H7 (cell line): Measurements from ENCODE around the gene SAMD13. TPM values are rescaled to one million over a fixed set of nuclear protein-coding genes. Genes with fewer than 3 reads are reported as not detected.
"Not testable (repeated sequence)": the region's sequence is repeated elsewhere in the genome, so short reads cannot be mapped to it uniquely, and the experiment has no call there.

Source experiments
- DNase-seq: peaks from one replicate; pipeline ENCODE4 v3.0.0; 2012
- H3K27me3 ChIP-seq: 2 replicates; pipeline ENCODE4 v1.6.0; 2011; ENCODE audit warnings: mild to moderate bottlenecking, low read length; ENCODE audit not compliant: control insufficient read depth, insufficient read depth
- H3K36me3 ChIP-seq: replicated peaks from 2 replicates; pipeline ENCODE4 v1.5.1; 2011; ENCODE audit warnings: low read length; ENCODE audit not compliant: control insufficient read depth, insufficient read depth
- H3K4me3 ChIP-seq: 2 replicates; pipeline ENCODE4 v1.5.1; 2011; ENCODE audit warnings: low read depth, mild to moderate bottlenecking, control low read depth, low read length, moderate library complexity; ENCODE audit not compliant: insufficient read depth
- total RNA-seq: library from RNA; depleted of rRNA; stranded (reverse); fragments of >200 nt; shearing (Covaris generic); gene quantifications from 2 replicates; pipeline ENCODE4 v1.2.3, GENCODE V29; 2014

The SAMD13 gene
- total RNA-seq, 1 experiment from 2014 or later: 2.1 TPM

DNA sequence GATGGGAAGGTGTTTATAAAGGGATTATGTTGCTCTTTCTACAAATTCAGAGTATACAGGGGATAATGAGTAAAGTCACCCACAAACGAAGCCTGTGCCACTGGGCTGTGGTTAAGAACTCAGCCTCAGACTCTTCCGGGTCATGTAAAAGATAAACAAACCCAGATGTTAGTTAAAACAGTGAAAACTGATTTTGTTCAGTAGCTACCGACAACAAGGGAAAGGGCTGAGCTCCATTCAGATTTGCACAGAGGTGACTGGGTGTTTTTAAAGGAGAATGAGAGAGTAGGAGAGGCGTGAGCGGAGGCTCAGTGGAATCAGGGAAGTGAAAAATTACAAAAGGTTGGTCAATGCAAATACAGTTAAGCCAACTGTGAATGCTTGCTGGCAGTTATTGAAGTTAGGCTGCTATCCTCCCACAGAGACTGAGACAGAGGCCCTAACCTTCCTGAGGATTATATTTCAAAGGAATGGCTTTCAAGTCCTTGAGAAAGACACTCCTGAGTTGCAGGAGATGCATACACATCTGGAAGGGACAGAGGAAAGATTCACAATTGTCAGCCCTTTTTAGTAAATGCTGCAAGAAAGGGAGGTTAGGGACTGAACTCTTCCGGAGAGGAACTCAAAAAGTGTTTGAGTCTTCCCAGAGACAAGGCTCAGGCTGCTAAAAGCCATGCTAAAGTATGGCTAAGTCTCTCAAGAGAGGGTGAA is 29.9 kb upstream of the SAMD13 start:
- no peaks in the 10 kb centered on the region for H3K36me3 ChIP-seq
- H3K27me3 ChIP-seq: no peaks in the 10 kb centered on the region
- H3K4me3 ChIP-seq: no peak overlapping the region
- DNase-seq: peak; percentile 25

DNA sequence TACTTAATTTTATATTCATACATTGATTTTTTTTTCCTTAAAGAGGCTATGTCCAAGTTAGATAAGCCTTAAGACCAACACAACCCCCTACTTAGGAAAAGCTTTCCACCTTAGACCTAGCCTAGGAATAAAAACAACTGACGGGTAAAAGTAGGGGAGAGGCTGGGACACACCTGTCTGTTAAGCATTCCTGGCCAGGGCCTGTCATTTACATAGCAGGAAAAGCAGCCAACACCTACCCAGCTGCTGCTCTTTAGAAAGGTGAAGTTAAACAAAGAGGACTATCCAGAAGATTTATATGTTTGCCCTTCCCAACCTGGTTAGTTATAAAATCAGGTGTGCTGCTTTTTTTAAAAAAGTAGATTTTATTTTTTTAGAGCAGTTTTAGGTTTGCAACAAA is 29.1 kb upstream of the SAMD13 start:
- DNase-seq: peak; percentile 52
- H3K27me3 ChIP-seq: no peaks in the 10 kb centered on the region
- no peak overlapping the region for H3K4me3 ChIP-seq
- H3K36me3 ChIP-seq: no peaks in the 10 kb centered on the region

DNA sequence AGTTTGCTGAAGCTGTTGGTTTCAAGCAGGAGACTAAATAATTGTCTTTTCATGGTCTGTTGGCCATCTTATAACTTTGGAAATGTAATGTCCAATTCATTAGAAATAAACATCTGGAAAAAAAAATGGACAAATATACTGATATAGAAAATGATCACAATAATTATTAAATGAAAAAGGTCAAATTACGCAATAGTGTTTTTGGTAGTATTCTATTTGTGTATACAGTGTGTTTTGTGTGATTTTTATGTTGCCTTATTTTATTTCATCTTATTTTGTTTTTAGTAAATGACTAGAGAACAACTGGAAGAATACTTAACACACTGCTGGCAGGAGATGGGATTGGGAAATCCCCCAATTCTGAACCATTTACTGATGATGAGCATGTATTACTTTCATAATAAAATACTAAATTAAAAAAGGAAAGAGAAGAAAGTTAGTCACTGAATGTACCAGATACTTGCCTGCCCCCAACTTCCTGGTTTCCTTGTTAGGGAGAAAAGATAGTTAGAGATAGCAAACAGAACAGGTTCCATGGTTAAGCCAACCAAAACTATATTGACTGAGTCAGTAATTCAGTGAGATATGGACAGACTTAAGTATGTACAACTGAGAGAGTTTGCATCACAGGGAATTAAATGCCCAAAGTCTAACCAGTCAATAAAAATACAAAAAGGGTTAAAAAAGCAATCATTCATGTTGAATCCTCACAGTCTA is 24.0 kb upstream of the SAMD13 start:
- Histone ChIP-seq H3K27me3 (no peaks in the 10 kb centered on the region), H3K36me3 (no peaks in the 10 kb centered on the region), H3K4me3 (no peak overlapping the region)
- DNase-seq: no peak

DNA sequence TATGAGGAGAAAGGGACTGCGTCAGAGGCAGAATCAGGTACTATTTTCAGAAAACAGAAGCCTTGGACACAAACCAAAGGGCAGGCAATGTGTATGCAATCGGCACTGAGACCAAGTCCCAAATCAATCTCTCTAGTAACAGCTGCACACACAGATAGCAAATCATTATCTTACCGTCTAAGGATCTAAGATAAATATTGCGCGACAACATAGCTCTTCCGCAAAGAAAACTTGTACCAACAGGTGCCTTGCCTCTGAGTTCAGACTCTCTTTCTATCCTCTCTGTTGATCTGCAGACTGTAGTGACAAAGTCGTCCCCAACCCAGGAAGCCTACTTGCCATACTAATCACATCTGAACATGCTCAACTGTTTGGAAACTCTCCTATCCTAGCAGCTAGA is 22.6 kb upstream of the SAMD13 start:
- no peaks in the 10 kb centered on the region for H3K27me3 ChIP-seq

DNA sequence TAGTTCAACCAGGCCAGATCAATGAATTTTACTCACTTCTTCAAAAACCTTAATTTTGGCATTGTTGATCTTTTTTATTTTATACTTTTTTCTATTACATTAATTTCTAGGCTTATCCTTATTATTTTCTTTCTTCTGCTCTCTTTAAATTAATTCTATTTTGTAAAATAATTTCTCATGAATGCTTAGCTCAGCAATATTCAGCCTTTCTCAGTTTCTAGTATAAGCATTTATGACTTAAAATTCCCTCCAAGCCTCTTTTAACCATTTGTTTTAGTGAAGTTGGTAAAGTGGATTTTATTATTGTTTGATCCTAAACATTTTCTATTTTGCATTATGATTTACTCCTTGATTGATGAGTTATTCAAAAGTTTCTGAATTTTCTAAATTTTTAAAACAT is 20.6 kb upstream of the SAMD13 start:
- no peaks in the 10 kb centered on the region for H3K27me3 ChIP-seq
- DNase-seq: no peak
- no peaks in the 10 kb centered on the region for H3K36me3 ChIP-seq
- no peak overlapping the region for H3K4me3 ChIP-seq

More for the DNA sequence above, 22.6 kb upstream of the SAMD13 start:
- Histone ChIP-seq H3K36me3 (no peaks in the 10 kb centered on the region), H3K4me3 (no peak overlapping the region)
- DNase-seq: no peak

DNA sequence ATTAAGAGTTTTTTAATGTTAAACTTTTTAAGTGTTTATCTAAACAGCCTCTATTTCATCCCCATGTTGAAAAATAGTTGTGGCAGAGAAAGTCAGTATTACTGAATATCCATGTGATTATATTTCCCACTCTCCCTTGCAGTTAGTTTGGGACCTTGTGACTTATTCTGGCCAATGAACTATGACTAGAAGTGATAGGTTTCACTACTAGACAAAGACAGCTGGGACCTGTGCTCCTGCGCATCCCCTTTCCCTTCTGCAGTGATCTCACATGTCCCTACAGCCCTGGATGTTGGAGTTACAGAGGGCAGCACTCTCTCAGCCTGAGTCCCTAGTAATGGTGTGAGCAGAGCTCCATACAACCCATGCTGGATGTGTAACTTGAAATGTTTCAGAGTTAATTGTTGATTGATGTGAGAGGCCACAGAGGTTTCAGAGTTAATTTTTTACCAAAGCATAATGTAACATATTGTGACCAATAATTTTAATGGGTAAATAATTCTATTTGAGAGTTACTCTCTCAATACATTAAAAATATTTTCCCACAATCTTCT is 18.7 kb upstream of the SAMD13 start:
- no peak overlapping the region for H3K4me3 ChIP-seq
- no peaks in the 10 kb centered on the region for H3K36me3 ChIP-seq
- DNase-seq: no peak
- H3K27me3 ChIP-seq: no peaks in the 10 kb centered on the region

DNA sequence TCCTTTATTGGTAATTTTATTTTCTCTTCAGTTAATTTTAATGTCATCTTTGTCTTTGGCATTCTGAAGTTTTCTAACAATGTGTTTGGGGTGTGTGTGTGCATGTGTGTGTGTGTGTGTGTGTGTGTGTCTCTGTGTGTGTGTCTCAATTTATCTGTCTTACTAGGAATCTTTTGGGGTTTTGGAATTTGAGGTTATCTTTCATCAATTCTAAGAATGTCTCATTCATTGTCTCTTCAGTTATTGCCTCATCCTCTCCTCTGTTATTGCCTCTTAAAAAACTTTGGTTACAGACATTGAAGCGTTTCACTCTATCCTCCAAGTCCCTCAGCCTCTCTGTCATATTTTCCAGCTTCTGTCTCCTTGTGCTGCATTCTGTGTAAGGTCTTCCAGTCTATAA is 18.1 kb upstream of the SAMD13 start:
- no peaks in the 10 kb centered on the region for H3K27me3 ChIP-seq
- DNase-seq: no peak
- no peak overlapping the region for H3K4me3 ChIP-seq
- no peaks in the 10 kb centered on the region for H3K36me3 ChIP-seq

DNA sequence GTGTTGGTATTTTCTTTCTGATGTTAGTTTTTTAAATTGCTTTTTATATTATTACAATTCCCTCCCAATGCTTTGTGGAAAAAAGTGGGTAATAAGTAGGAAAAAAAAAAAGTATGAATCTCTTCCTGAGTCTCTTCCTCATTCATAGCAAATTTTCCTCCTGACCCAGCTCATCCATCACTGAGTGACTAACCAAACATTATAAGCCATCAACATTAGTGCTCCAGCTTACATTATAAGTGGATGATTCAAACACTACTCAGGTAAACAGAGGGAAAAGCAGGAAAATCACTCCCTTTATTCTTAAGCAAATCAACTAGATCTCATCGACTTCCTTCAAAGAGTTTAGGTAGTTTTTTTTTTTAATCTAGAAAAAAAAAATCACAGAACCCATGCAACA is 15.4 kb upstream of the SAMD13 start:
- Histone ChIP-seq H3K4me3 (no peak overlapping the region), H3K36me3 (no peaks in the 10 kb centered on the region), H3K27me3 (no peaks in the 10 kb centered on the region)
- DNase-seq: no peak

DNA sequence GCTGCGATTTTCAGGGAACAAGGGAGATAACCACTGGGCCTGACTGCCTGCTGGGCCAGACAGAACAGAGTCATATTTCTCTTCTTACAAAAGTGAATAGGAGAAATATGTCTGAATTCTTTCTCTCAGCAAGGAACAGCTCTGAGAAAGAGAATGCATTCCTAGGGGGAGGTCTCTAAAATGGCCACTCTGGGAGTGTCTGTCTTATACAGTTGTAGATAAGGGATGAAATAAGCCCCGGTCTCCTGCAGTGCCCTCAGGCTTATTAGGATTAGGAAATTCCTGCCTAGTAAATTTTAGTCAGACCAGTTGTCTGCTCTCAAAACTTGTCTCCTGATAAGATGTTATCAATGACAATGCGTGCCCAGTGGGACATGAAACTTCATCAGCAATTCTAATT is 14.1 kb upstream of the SAMD13 start:
- not testable (repeated sequence) for H3K4me3 ChIP-seq, H3K27me3 ChIP-seq, H3K36me3 ChIP-seq, DNase-seq

DNA sequence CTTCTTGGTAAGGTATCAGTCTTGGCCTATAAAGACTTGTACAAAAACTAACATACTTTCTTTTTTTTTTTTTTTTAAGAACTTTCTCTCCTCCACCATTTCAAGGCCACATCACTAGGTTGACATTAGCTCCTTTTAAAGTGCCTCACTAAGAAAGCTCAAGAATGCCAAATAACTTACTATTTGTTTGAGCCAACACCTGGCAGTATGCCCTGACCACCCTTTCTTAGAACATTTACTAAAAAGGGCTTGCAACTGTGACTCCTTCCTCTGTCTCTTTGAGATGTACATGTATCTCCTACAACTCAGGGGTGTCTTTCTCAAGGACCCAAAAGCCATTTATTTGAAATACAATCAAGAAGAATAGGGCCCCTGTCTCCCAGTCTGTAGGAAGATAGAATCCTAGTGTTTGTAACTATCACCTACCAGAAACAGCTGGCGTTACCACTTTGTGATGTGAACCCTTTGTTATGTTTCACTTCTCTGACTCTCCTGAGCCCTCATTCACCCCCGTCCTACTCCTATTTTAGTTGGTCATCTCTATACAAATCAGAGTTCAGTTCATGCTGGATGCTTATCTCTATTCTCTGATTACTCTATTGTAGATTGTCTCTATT is 12.2 kb upstream of the SAMD13 start:
- no peaks in the 10 kb centered on the region for H3K36me3 ChIP-seq
- no peak for DNase-seq
- H3K4me3 ChIP-seq: no peak overlapping the region
- H3K27me3 ChIP-seq: no peaks in the 10 kb centered on the region

DNA sequence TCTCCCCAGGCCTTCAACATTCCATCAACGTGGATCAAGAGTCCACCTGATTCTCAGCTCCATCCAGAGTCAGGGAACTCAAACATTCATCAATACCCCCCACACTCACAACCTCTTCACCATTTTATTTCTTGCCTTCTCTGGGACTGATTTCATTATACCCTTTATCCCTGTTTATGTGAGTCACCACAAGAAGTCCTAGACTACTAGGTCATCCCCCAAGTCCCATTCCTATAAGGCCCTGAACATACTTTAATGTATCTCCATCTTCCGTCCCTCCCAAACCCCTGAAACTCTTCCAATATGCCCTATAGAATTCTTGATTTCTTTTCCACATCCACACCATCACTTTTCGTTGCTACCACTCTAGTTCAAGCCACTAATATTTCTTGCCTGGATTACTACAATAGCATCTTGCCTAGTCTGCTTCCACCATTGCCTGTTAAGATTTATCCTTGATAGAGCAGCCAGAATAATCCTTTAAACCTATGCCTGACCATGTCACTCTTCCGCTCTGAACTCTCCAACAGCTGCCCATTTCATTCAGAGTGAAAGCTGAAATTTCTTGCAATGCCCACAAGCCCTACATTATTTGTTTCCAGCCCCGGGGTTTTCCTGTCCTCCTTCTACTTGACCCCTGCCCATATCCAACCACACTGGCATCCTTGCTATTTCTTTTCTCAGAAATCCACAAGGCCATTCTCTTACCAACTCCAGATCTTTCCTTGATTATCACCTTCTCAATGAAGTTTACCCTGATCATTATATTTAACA is 9.4 kb upstream of the SAMD13 start:
- Histone ChIP-seq H3K4me3 (no peak overlapping the region), H3K36me3 (no peaks in the 10 kb centered on the region), H3K27me3 (no peaks in the 10 kb centered on the region)
- no peak for DNase-seq

DNA sequence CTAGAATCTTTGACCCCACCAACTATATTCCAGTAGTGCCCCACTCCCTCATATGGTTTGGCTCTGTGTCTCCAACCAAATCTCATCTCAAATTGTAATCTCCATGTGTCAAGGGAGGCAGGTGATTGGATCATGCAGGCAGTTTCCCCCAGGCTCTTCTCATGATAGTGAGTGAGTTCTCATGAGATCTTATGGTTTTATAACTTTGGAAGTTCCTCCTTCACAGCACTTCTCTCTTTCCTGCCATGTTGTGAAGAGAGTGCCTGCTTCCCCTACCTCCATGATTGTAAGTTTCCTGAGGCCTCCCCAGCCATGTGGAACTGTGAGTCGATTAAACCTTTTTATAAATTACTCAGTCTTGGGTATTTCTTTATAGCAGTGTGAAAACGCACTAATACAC is 7.7 kb upstream of the SAMD13 start:
- H3K4me3 ChIP-seq: no peak overlapping the region
- no peaks in the 10 kb centered on the region; the same call in 1 of the 2 replicates for H3K27me3 ChIP-seq
- H3K36me3 ChIP-seq: no peaks in the 10 kb centered on the region
- no peak for DNase-seq

DNA sequence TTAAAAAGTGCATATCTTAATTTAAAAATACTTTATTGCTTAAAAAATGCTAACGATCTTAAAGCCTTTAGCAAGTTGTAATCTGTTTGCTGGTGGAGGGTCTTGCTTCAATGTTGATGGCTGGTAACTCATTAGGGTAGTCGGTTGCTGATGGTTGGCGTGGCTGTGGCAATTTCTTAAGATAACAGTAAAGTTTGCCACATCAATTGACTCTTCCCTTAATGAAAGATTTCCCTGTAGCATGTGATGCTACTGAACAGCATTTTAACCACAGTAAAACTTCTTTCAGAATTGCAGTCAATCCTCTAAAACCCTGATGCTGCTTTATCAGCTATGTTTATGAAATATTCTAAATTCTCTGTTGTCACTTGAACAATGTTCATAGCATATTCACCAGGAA is 6.8 kb upstream of the SAMD13 start:
- DNase-seq: no peak
- Histone ChIP-seq H3K36me3 (no peaks in the 10 kb centered on the region), H3K27me3 (no peaks in the 10 kb centered on the region; the same call in 1 of the 2 replicates), H3K4me3 (no peak overlapping the region)

DNA sequence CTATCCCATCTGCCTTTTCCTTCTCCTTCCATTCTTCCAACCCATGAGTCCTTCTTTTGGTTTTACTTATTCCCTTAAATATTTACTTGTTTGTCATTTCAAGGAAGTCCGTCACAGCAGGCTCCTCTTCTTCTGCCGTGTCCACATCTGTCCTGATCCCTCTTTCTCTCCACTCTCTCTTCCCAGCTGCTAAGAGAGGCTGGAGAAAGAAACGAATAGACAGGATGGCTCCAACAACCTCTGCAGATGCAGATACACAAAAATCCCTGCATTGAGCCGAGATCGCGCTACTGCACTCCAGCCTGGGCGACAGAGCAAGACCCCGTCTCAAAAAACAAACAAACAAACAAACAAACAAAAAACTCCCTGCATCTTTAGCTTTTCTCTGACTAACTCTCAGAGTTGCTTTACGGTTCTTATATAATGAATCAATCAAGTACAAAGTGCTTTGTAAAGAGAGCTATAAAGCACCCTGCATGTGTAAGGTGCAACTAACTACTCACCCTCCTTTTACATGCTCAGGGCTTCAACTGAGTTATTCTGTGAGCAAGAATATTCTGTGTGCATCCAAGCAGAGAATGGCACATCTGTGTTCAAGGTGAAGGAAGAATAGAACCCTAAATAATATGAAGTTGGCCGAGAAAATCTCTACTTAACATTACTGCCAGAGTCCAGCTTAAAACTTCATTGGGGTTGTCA is 3.8 kb upstream of the SAMD13 start:
- Histone ChIP-seq H3K27me3 (no peaks in the 10 kb centered on the region; the same call in 1 of the 2 replicates), H3K36me3 (no peaks in the 10 kb centered on the region), H3K4me3 (no peak overlapping the region; the same call in 1 of the 2 replicates)
- DNase-seq: no peak
